ENCODE results near the gene PIGW. TPM values are rescaled to one million over a fixed set of nuclear protein-coding genes. Genes with fewer than 3 reads are reported as not detected.

PIGW gene
- total and polyA plus RNA-seq, 2 experiments from 2014 or later, result 5.5 to 15.8 TPM

DNA sequence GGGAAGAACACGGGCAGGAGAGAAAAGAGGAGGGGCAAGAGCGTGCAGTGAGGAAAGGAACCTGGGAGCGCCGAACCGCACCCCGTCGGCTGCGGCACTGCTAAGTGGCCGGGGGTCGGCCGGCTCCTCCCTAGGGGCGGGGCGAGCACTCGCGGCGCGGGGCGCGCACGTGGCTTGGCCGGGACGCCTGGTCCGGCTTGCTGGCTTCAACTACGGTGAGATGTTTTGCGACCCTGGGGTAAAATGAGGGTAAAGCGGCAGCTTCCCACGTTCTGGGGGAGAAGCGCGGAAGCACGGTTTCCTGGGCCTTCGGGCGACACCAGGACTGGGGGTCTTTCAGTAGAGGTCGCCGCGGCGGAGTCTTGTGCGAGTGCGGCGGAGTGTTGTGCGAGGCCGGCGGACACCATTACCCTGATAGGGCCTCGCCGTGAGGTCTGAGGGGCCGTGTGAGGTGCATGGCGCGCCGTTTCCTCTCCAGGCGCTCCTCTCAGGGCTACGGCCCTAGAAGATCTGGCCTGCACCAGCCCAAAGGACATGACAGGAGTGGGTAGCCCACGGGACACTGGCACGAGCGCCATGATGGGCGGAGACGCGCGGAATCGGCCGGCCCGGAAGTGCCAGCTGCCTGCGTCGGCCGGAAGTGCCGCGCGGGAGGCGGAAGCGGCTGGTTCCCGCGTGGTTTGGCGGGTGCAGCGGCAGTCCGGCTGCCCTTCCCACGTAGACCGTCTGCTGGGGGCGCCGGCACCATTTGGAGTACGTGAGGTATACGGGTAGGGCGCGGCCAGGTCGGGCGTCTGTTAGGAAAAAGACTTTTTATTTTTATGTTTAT lies at the start of gene PIGW, which contains the start of gene MYO19 (continued):
- TF ChIP-seq STAT1 (IDR thresholded peaks at IDR 0.05; ENCODE audit: unreplicated experiment), result no peak

GRCh38 chr17:36485027-36485426 lies 49.8 kb upstream of the PIGW start:
- H3K9me3 Mint-ChIP-seq, result peaks cover 15% of the 10 kb centered on the region
- H3K27me3 ChIP-seq (ENCODE audit: insufficient read depth), result peaks cover 41% of the 10 kb centered on the region
- H3K27ac Mint-ChIP-seq, result no peak overlapping the region
- no peak for ATAC-seq
- H3K79me2 ChIP-seq (replicated peaks; ENCODE audit: insufficient read depth), result peaks cover 32% of the 10 kb centered on the region
- H3K4me1 Mint-ChIP-seq, result peaks cover 19% of the 10 kb centered on the region
- 0 out of 2 replicates have a peak, but pooled peaks cover 3% of the 10 kb centered on the region for H3F3A ChIP-seq (replicated peaks; ENCODE audit: low read depth)
- H2AFZ ChIP-seq, result no peak overlapping the region
- peaks cover 25% of the 10 kb centered on the region; the same call in 1 of the 2 replicates for H4K20me1 ChIP-seq (replicated peaks; ENCODE audit: insufficient read depth)
- H3K4me3 ChIP-seq, result no peak overlapping the region; the same call in 1 of the 2 replicates
- H3K4me2 ChIP-seq, result no peak overlapping the region
- no peaks in the 10 kb centered on the region for H3K36me3 ChIP-seq (ENCODE audit: insufficient read depth)
- no peak overlapping the region for H3K27ac ChIP-seq (ENCODE audit: low read depth)
- no peaks in the 10 kb centered on the region for H3K9me2 ChIP-seq (ENCODE audit: insufficient read depth)
- peak overlapping the region; percentile 100 for H3K4me3 Mint-ChIP-seq
- H3K4me1 ChIP-seq (ENCODE audit: insufficient read depth), result peaks cover 5% of the 10 kb centered on the region
- DNase-seq (ENCODE audit: low spot score), result no peak
- H3K27me3 Mint-ChIP-seq (ENCODE audit: insufficient read depth, low read depth, poor library complexity), result peaks cover 38% of the 10 kb centered on the region
- TF ChIP-seq CTCF (conservative IDR thresholded peaks at IDR 0.05; ENCODE audit: low read depth in 2 of 2) (no peak), EZH2phosphoT487 (IDR thresholded peaks at IDR 0.05; ENCODE audit: unreplicated experiment) (no peak), CREB1 (CRISPR knock-in tag; IDR thresholded peaks at IDR 0.05; ENCODE audit: low read depth) (no peak), JUNB (IDR thresholded peaks at IDR 0.05; ENCODE audit: unreplicated experiment) (no peak), NANOG (IDR thresholded peaks at IDR 0.05; ENCODE audit: borderline replicate concordance) (no peak), REST (IDR thresholded peaks at IDR 0.05; ENCODE audit: unreplicated experiment) (no peak), ZNF331 (CRISPR knock-in tag; IDR thresholded peaks at IDR 0.05; ENCODE audit: low read depth) (no peak)
- TF ChIP-seq, protein P1, sequence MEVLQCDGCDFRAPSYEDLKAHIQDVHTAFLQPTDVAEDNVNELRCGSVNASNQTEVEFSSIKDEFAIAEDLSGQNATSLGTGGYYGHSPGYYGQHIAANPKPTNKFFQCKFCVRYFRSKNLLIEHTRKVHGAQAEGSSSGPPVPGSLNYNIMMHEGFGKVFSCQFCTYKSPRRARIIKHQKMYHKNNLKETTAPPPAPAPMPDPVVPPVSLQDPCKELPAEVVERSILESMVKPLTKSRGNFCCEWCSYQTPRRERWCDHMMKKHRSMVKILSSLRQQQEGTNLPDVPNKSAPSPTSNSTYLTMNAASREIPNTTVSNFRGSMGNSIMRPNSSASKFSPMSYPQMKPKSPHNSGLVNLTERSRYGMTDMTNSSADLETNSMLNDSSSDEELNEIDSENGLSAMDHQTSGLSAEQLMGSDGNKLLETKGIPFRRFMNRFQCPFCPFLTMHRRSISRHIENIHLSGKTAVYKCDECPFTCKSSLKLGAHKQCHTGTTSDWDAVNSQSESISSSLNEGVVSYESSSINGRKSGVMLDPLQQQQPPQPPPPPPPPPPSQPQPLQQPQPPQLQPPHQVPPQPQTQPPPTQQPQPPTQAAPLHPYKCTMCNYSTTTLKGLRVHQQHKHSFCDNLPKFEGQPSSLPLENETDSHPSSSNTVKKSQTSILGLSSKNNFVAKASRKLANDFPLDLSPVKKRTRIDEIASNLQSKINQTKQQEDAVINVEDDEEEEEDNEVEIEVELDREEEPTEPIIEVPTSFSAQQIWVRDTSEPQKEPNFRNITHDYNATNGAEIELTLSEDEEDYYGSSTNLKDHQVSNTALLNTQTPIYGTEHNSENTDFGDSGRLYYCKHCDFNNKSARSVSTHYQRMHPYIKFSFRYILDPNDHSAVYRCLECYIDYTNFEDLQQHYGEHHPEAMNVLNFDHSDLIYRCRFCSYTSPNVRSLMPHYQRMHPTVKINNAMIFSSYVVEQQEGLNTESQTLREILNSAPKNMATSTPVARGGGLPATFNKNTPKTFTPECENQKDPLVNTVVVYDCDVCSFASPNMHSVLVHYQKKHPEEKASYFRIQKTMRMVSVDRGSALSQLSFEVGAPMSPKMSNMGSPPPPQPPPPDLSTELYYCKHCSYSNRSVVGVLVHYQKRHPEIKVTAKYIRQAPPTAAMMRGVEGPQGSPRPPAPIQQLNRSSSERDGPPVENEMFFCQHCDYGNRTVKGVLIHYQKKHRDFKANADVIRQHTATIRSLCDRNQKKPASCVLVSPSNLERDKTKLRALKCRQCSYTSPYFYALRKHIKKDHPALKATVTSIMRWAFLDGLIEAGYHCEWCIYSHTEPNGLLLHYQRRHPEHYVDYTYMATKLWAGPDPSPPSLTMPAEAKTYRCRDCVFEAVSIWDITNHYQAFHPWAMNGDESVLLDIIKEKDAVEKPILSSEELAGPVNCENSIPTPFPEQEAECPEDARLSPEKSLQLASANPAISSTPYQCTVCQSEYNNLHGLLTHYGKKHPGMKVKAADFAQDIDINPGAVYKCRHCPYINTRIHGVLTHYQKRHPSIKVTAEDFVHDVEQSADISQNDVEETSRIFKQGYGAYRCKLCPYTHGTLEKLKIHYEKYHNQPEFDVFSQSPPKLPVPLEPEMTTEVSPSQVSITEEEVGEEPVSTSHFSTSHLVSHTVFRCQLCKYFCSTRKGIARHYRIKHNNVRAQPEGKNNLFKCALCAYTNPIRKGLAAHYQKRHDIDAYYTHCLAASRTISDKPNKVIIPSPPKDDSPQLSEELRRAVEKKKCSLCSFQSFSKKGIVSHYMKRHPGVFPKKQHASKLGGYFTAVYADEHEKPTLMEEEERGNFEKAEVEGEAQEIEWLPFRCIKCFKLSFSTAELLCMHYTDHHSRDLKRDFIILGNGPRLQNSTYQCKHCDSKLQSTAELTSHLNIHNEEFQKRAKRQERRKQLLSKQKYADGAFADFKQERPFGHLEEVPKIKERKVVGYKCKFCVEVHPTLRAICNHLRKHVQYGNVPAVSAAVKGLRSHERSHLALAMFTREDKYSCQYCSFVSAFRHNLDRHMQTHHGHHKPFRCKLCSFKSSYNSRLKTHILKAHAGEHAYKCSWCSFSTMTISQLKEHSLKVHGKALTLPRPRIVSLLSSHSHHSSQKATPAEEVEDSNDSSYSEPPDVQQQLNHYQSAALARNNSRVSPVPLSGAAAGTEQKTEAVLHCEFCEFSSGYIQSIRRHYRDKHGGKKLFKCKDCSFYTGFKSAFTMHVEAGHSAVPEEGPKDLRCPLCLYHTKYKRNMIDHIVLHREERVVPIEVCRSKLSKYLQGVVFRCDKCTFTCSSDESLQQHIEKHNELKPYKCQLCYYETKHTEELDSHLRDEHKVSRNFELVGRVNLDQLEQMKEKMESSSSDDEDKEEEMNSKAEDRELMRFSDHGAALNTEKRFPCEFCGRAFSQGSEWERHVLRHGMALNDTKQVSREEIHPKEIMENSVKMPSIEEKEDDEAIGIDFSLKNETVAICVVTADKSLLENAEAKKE (CRISPR knock-in tag; IDR thresholded peaks at IDR 0.05), result no peak
- H3K36me3 Mint-ChIP-seq (ENCODE audit: low read depth), result peaks cover 15% of the 10 kb centered on the region
